ENCODE measurements around the gene SMURF1.
"Not testable (repeated sequence)": the region's sequence is repeated elsewhere in the genome, so short reads cannot be mapped to it uniquely, and the experiment has no call there.

The SMURF1 gene

GRCh38 chr7:99143853-99144672 is at the start of gene SMURF1:
Gene SMURF1 (minus strand): TSS chr7:99144108. CDS start chr7:99143780, 328 bp downstream.
- DNase-seq (ENCODE audit: low spot score), result peak; percentile 76

DNA sequence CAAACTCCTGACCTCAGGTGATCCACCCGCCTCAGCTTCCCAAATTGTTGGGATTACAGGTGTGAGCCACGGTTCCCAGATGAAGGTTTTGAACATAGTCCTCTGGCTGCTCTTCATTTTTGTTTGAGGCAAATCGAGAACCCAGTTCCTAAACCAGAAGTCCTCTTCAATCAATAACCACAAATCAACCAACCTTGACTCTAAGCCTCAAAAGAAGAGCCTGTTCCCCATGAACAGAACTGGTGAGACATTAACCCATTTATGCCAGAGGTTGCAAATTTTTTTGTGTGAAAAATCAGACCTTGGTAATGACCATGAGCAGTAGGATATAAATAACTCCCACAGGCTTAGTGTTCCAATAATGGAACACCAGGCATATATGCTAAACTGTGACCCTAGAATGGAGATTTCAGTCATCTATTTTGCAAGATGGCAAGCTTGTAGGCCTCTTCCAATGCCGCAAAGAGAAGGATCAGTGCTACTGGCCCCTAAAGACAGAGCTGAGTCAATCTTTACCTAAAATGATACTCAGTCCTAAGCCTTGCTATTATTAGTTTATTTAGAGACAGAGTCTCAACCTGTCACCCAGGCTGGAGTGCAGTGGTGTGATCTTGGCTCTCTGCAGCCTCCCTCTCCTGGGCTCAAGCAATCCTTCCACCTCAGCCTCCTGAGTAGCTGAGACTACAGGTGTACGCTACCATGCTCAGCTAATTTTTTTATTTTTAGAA is 48.1 kb upstream of the SMURF1 start:
- DNase-seq (ENCODE audit: low spot score), result no peak

GRCh38 chr7:99190359-99191009 is 46.6 kb upstream of the SMURF1 start:
- no peak for DNase-seq (ENCODE audit: low spot score)

DNA sequence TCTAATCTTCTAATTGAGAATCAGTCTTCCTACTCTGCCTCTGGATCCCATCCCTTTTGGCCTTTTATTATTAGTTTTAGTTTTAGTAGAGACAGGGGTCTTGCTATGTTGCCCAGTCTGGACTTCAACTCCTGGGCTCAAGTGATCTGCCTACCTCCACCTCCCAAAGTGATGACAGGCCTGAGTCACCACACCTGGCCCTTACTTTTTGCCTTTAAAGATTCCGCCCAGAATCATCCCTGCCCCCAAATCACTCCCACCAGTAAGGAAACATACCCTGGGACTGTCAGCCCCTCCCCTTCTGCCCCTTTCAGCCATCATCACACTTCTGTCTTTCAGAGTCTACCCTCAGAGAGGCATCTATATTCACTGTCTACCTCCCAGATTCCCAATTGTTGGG is 45.3 kb upstream of the SMURF1 start:
- DNase-seq (ENCODE audit: low spot score), result no peak

DNA sequence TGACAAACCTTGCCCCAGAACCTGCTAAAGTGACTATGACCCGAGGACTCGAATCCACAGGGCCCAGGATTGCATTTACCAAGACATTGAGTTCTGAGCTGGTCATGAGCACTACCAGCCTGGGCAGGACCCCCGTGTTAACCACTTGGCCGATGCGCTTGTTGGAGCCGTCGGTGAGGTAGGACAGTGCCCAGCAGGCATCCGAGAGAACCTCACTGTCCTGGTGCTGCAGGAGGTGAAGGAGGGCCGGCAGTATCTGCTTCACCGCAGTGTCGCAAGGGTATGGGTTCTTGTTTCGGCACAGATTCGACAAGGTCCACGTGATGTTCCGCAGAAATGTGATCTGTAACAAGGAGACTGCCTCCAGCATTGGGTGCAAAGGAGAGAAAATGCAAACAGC is 44.3 kb upstream of the SMURF1 start:
- DNase-seq (ENCODE audit: low spot score), result no peak

DNA sequence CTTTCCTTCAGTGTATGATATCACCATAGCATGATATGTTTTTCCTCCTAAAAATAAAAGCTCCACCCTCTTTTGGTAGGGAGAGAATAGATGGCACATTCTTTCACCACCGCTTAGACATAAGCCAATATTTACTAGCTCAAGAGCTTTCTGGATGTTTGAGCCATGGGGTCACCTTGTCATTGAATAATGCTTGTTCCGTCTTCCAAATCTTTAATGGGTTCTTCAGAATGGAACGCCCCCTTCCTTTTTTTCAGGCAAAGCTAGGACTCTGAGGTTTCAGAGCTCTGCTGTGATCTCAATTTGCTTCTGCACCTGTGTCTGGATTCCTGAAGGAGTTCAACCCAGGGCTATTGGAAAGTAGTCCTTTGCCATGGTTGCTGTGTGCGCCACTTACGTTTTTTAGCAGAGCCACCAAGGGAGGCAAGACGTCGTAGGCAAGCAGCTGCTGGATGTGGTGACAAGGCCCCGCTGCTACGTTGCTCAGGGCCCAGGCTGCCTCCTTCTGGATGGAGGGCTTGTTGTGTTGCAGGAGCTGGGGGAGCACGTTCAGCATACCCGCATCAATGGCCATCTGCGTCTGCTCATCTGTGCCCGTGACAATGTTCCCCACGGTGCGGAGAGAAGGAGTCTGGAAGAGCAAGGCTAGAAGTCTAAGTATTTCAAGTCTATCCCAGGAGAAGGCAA is 40.8 kb upstream of the SMURF1 start:
- no peak for DNase-seq (ENCODE audit: low spot score)

DNA sequence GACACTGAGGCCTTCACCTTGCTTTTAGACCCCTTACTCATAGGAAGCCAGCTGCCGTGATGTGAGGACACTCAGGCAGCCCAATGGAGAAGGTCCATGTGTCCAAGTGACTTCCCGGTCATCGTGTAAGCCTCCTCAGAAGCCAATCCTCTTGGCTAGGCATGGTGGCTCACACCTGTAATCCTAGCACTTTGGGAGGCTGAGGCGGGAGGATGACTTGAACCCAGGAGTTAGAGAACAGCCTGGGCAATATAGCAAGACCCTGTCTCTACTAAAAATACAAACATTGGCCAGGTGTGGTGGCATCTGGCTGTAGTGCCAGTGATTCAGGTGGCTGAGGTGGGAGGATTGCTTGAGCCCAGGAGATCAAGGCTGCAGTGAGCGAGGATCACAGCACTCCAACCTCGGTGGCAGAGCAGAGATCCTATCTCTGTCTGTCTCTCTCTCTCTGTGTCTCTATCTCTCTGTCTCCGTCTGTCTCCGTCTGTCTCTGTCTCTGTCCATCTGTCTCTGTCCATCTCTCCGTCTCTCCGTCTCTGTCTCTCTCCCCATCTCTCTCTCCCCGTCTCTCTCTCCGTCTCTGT is 36.3 kb upstream of the SMURF1 start:
- DNase-seq (ENCODE audit: low spot score), result no peak

DNA sequence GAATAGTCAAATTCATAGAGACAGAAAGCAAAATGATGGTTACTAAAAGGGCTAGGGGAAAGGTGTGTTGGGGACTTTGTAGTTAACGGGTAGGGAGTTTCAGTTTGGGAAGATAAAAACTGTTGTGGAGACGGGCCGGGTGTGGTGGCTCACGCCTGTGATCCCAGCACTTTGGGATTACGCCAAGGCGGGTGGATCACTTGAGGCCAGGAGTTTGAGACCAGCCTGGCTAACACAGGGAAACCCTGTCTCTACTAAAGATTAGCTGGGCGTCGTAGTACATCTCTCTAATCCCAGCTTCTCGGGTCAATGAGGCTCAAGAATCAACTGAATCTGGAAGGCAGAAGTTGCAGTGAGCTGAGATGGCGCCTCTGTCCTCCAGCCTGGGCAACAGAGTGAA is 33.3 kb upstream of the SMURF1 start:
- no peak for DNase-seq (ENCODE audit: low spot score)

- DNase-seq (ENCODE audit: low spot score), result no peak
These were observed 29.9 kb upstream of the SMURF1 start for GRCh38 chr7:99173787-99174186.

DNA sequence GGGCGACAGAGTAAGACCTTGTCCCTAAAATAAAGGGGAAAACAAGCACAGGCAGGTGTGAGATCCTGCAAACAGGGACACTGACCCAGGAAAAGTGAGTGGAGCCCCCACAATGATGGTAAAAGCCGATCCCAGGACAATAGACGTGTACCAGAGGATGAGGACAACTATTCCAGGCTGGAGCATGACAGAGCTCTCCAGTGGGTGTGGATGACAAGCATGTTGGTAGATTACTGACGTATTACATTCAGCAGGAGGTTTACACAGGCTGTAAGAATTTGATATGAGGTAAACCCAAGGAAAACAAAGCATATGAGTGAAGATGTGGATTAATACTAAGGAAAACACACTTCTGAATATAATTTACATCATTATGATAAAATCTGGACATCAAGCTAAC is 27.8 kb upstream of the SMURF1 start:
- DNase-seq (ENCODE audit: low spot score), result no peak

DNA sequence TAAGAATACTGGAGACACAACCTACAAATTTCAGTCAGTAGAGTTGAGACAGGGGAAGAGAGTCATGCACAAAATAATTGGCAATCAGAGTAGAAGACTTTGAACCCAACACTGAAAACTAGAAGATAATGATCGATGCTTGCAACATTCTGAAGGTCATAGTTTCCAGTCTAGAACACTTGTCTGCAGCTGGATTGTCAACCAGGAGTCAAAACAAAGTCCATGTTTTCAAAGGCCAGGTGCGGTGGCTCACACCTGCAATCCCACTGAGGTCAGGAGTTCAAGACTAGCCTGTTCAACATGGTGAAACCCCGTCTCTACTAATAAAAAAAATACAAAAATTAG is 26.8 kb upstream of the SMURF1 start:
- DNase-seq (ENCODE audit: low spot score), result no peak

GRCh38 chr7:99170065-99170729 is 26.3 kb upstream of the SMURF1 start:
- DNase-seq (ENCODE audit: low spot score), result no peak

DNA sequence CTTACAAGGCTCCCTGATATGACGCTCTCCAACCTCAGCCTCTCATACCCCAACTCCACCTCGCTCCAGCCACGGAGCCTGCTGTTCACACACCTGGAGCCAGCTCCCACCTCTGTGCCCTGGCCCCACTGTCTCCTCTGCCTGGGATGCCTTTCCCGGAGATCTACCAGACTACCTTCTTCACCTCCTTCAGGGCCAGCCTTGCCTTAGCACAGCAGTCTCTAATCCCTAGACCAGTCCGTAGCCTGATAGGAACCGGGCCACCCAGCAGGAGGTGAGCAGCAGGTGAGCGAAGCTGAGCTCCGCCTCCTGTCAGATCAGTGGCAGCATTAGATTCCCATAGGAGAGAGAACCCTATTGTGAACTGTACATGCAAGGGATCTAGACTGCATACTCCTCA is 23.2 kb upstream of the SMURF1 start:
- DNase-seq (ENCODE audit: low spot score), result no peak

DNA sequence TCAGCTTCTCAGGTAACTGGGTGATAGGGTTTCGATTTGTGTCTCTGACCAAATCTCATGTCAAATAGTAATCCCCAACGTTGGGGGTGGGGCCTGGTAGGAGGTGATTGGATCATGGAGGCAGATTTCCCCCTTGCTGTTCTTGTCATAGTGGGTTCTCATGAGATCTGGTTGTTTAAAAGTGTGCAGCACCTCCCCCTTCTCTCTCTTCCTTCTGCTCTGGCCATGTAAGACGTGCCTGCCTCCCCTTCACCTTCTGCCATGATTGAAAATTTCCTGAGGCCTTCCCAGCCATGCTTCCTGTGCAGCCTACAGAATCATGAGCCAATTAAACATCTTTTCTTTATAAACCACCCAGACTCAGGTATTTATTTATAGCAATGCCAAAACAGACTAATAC is 21.9 kb upstream of the SMURF1 start:
- DNase-seq (ENCODE audit: low spot score), result no peak

GRCh38 chr7:99163669-99164068 is 19.8 kb upstream of the SMURF1 start:
- not testable (repeated sequence) for DNase-seq (ENCODE audit: low spot score)

GRCh38 chr7:99156649-99157048 is 12.7 kb upstream of the SMURF1 start:
- no peak for DNase-seq (ENCODE audit: low spot score)

- DNase-seq (ENCODE audit: low spot score), result no peak
These were observed 11.3 kb upstream of the SMURF1 start for GRCh38 chr7:99155211-99155610.

DNA sequence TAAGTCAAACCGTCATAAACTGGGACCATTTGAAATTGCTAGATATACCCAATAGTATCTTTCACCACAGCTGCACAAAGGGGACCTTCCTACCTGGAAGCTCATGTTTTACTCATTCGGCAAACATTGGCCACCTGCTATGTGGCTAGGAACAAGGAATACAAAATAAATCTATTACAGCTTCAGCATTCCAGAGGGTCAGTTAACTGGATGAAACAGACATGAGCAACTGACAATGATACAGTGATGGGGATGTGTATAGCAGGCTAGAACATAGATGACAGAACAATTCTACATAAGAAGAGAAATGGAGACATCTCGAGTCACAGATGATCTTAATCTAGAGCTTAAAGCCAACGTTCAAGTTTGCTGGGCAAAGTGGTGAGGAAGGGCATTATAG is 3.1 kb upstream of the SMURF1 start:
- no peak for DNase-seq (ENCODE audit: low spot score)

GRCh38 chr7:99143521-99143852 is 421 bp downstream of the SMURF1 start:
- no peak for DNase-seq (ENCODE audit: low spot score)

DNA sequence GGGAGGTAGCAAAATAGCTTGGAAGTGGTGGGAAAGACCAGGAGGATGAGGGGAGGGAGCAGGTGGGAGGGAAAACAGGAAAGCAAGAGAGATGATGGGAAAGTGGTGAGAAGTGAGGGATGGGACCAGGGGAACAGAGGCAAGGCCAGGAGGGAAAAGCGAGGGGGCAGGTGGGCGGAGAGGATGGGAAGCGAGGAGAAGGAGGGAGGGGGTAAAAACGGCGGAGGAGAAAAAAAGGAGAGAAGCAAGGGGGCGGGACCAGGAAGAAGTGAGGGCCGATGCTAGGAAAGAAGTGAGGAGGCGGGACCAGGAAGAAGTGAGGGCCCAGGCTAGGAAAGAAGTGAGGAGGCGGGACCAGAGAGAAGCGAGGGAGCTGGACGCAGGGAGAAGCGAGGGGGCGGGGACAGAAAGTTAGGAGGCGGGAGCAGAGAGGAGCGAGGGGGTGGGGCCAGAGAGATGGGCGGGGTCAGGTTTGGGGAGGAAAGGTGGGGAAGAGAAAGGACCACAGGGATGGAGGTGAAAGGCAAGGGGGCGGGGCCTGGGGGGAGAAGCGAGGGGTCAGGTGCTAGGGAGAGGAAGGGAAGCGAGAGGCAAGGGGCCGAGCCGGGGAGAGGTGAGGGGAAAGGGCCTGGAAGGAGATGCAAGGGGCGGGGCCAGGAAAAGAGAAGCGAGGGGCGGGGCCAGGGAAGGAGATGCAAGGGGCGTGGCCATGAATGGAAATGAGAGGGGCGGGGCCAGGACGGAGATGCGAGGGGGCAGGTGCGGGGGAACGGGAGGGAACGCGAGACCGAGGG is 984 bp downstream of the SMURF1 start:
- DNase-seq (ENCODE audit: low spot score), result peak; percentile 89

Data from hematopoietic multipotent progenitor cell treated with erythropoietin and hydrocortisone succinate and interleukin-3 and kit ligand, for 15 days (in vitro differentiated cells).